Astrocyte of the spinal cord (primary cell): Measurements from ENCODE around the gene RFLNA.

Source experiments
- DNase-seq: peaks from one replicate; pipeline ENCODE4 v3.0.0; 2011; ENCODE audit warnings: low read depth, low spot score
- H3K4me3 ChIP-seq: 2 replicates; pipeline ENCODE4 v1.5.1; 2011; ENCODE audit warnings: low read depth, mild to moderate bottlenecking, low read length, moderate library complexity
- CTCF ChIP-seq: IDR thresholded peaks from 2 replicates; pipeline ENCODE4 v1.5.1; 2012; ENCODE audit warnings: low read depth, mild to moderate bottlenecking, low read length, inconsistent platforms
- in situ Hi-C: cut with HindIII; loops from 2 replicates; pipeline ENCODE4 v1.10.0; 2017; ENCODE audit warnings: low sequenced_read_pairs

Gene RFLNA

GRCh38 chr12:124281309-124281708 lies 13.6 kb upstream of the RFLNA start:
- no peak overlapping the region for H3K4me3 ChIP-seq
- DNase-seq = no peak
- no peak for TF ChIP-seq CTCF
- in situ Hi-C loops = no loop called here

- H3K4me3 ChIP-seq = no peak overlapping the region
- in situ Hi-C loops = no loop called here
- TF ChIP-seq CTCF = no peak
- DNase-seq = no peak
Measured at GRCh38 chr12:124282287-124282686, 12.6 kb upstream of the RFLNA start.

GRCh38 chr12:124283326-124283725 lies 11.6 kb upstream of the RFLNA start:
- in situ Hi-C loops = no loop called here
- TF ChIP-seq CTCF = no peak
- no peak for DNase-seq
- no peak overlapping the region for H3K4me3 ChIP-seq

GRCh38 chr12:124284368-124284767 lies 10.5 kb upstream of the RFLNA start:
- in situ Hi-C loops = no loop called here
- no peak for TF ChIP-seq CTCF
- no peak for DNase-seq
- no peak overlapping the region for H3K4me3 ChIP-seq

- no peak overlapping the region for H3K4me3 ChIP-seq
- in situ Hi-C loops = no loop called here
- DNase-seq = peak; percentile 44
- TF ChIP-seq CTCF = no peak
Measured at GRCh38 chr12:124286414-124286813, 8.5 kb upstream of the RFLNA start.

- no peak overlapping the region for H3K4me3 ChIP-seq
- in situ Hi-C loops = no loop called here
- no peak for TF ChIP-seq CTCF
- DNase-seq = no peak
Measured at GRCh38 chr12:124286971-124287370, 7.9 kb upstream of the RFLNA start.
